Dermis lymphatic vessel endothelial cell (primary cell): Measurements from ENCODE around the gene RFPL4AL1. TPM values are rescaled to one million over a fixed set of nuclear protein-coding genes. Genes with fewer than 3 reads are reported as not detected.

Experiments used
- total RNA-seq: library from RNA; depleted of rRNA; stranded (reverse); fragments of >200 nt; gene quantifications from 2 replicates; pipeline ENCODE4 v1.2.1, GENCODE V29; 2014

RFPL4AL1 gene
- not detected in 2 replicates for total RNA-seq

DNA sequence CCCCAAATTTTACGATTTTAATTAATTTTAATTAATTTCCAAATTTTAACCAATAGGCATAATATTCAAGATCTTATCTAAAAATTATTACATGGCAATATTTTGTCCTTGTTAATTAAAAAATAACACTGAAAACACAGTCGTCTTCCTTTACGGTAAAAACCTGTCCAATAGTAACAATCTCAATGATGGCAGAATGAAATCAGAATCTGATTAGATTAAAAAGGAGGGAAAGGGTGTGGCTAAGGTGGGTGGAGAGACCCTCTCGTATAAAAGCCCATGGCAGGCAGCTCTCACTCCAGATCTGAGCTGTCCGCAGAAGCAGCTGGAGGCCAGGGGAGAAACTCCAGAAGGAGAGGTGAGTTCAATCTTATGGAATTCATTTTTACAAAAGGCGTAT is at the start of gene RFPL4AL1:
Gene RFPL4AL1, plus strand, starts transcription at position 301 of the 400 bp plus-strand sequence. CDS start 2,687 bp downstream, outside the sequence.

DNA sequence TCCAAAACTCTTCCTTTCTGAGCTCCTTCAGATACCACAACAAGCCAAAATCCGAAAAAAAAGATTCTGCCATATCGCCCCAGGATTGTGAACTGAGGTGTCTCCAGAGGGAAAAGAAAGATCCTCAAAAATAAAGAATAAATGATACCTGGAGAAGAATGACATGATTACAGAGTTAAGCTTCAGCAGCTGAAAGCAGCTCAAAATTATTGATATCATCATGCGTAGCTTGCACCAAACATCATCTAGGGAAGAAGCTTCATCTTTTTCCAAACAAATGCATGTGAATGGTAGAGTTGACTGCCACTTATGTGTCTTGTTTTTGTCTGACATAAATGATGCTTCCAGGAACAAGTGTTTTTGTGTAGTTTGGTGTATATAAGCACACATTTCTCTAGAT is 30.6 kb upstream of the RFPL4AL1 start, which contains the start of gene NLRP9:
Gene NLRP9, minus strand, starts transcription at position 101 of the 400 bp plus-strand sequence. Its CDS starts 28 bp downstream, at position 73.

DNA sequence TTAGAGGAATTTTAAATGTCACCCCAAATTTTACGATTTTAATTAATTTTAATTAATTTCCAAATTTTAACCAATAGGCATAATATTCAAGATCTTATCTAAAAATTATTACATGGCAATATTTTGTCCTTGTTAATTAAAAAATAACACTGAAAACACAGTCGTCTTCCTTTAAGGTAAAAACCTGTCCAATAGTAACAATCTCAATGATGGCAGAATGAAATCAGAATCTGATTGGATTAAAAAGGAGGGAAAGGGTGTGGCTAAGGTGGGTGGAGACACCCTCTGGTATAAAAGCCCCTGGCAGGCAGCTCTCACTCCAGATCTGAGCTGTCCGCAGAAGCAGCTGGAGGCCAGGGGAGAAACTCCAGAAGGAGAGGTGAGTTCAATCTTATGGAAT is 10.1 kb upstream of the RFPL4AL1 start, which contains the start of gene RFPL4A:
Gene RFPL4A, plus strand, starts transcription at position 301 of the 400 bp plus-strand sequence. CDS start 2,704 bp downstream, outside the sequence.

Other genes with a start within 250 kb of the RFPL4AL1 start
- not detected in 2 replicates for gene SBK2, start 232.0 kb upstream of the RFPL4AL1 start, total RNA-seq
- 0.22 and 0.26 TPM in 2 replicates for gene SBK3, start 223.6 kb upstream of the RFPL4AL1 start, total RNA-seq
- gene ZNF579, start 188.3 kb upstream of the RFPL4AL1 start, total RNA-seq = 1.8 and 2.4 TPM in 2 replicates
- 2.2 and 2.7 TPM in 2 replicates for gene FIZ1, start 169.6 kb upstream of the RFPL4AL1 start, total RNA-seq
- gene ZNF524, start 168.8 kb upstream of the RFPL4AL1 start, total RNA-seq = 7.9 and 11.4 TPM in 2 replicates
- gene ZNF865, start 163.5 kb upstream of the RFPL4AL1 start, total RNA-seq = 0.54 and 0.60 TPM in 2 replicates
- gene ZNF784, start 144.6 kb upstream of the RFPL4AL1 start, total RNA-seq = 4.4 and 4.5 TPM in 2 replicates
- gene ZNF580, start 128.1 kb upstream of the RFPL4AL1 start, total RNA-seq = 1.5 and 2.1 TPM in 2 replicates
- gene ZNF581, start 125.5 kb upstream of the RFPL4AL1 start, total RNA-seq = 21.8 and 23.7 TPM in 2 replicates
- gene CCDC106, start 120.9 kb upstream of the RFPL4AL1 start, total RNA-seq = 5.5 and 7.9 TPM in 2 replicates
- 60.8 and 71.1 TPM in 2 replicates for gene U2AF2, start 114.1 kb upstream of the RFPL4AL1 start, total RNA-seq
- gene EPN1, start 93.9 kb upstream of the RFPL4AL1 start, total RNA-seq = 36.2 and 57.0 TPM in 2 replicates
- not detected in 2 replicates for gene NLRP9, start 30.7 kb upstream of the RFPL4AL1 start, total RNA-seq
- gene RFPL4A, start 10.0 kb upstream of the RFPL4AL1 start, total RNA-seq = 0.87 TPM in 1 of 2 replicates, not detected in the other
- under 0.01 and 0.11 TPM in 2 replicates for gene NLRP11, start 62.9 kb downstream of the RFPL4AL1 start, total RNA-seq
- gene NLRP4, start 67.4 kb downstream of the RFPL4AL1 start, total RNA-seq = not detected in 2 replicates
- gene NLRP13, start 163.2 kb downstream of the RFPL4AL1 start, total RNA-seq = not detected in 2 replicates
- gene NLRP8, start 178.7 kb downstream of the RFPL4AL1 start, total RNA-seq = not detected in 2 replicates
- gene NLRP5, start 217.7 kb downstream of the RFPL4AL1 start, total RNA-seq = not detected in 2 replicates